IMR-90 (cell line): ENCODE measurements around the gene METTL25. TPM values are rescaled to one million over a fixed set of nuclear protein-coding genes. Genes with fewer than 3 reads are reported as not detected.
A peak's percentile ranks its signal among the peaks of the same experiment; 100 is the strongest.

Experiments
- ATAC-seq: fragments of 200-7000 bp; cut with Tn5 transposase; 2 replicates; pipeline ENCODE4 v1.9.1; 2020; ENCODE audit warnings: low read depth, mild to moderate bottlenecking, moderate library complexity
- BruUV-seq: library from RNA; stranded (reverse); fragments of 400-500 nt; replicated peaks from 2 replicates; lab custom pipeline; 2021; lab: Mats Ljungman, UMichigan
- CTCF ChIA-PET: fragments of 300-600 bp; formaldehyde crosslinking; extraction: SDS; loops from one replicate; lab custom pipeline; 2021; ENCODE audit warnings: antibody characterized with exemption; lab: Yijun Ruan, JAX
- POLR2A ChIA-PET: fragments of 300-600 bp; sonication (Branson Sonifier 250); formaldehyde crosslinking; loops from one replicate; lab custom pipeline; 2022; ENCODE audit warnings: antibody characterized with exemption; ENCODE audit not compliant: unreplicated experiment; lab: Charles Lee
- DNase-seq: peaks from one replicate; pipeline ENCODE4 v3.0.0; 2013
- H2AFZ ChIP-seq: replicated peaks from 2 replicates; pipeline ENCODE3; 2013; ENCODE audit warnings: low read length, mild to moderate bottlenecking; ENCODE audit not compliant: poor library complexity
- H2AK5ac ChIP-seq: 2 replicates; pipeline ENCODE4 v1.6.1; 2013; ENCODE audit warnings: low read depth, low read length, inconsistent platforms
- H2AK9ac ChIP-seq: replicated peaks from 2 replicates; pipeline ENCODE3; 2013; ENCODE audit warnings: mild to moderate bottlenecking, low read depth, low read length, moderate library complexity; ENCODE audit not compliant: poor library complexity
- H2BK120ac ChIP-seq: 2 replicates; pipeline ENCODE4 v1.6.1; 2013; ENCODE audit warnings: low read depth, low read length, inconsistent platforms
- H2BK15ac ChIP-seq: 3 replicates; pipeline ENCODE4 v1.6.1; 2013; ENCODE audit warnings: low read depth, low read length, inconsistent platforms
- H2BK20ac ChIP-seq: 2 replicates; pipeline ENCODE4 v1.6.1; 2013; ENCODE audit warnings: low read depth, mild to moderate bottlenecking, inconsistent platforms, low read length, moderate library complexity
- H2BK5ac ChIP-seq: 2 replicates; pipeline ENCODE4 v1.6.1; 2013; ENCODE audit warnings: mild to moderate bottlenecking, low read depth, low read length, inconsistent platforms; ENCODE audit not compliant: poor library complexity, severe bottlenecking
- H3K14ac ChIP-seq: replicated peaks from 2 replicates; pipeline ENCODE4 v1.6.1; 2013; ENCODE audit warnings: low read depth, low read length, inconsistent platforms
- H3K18ac ChIP-seq: 2 replicates; pipeline ENCODE4 v1.6.1; 2013; ENCODE audit warnings: low read depth, low read length, control low read depth
- H3K23ac ChIP-seq: 2 replicates; pipeline ENCODE4 v1.6.1; 2013; ENCODE audit warnings: low read depth, low read length, inconsistent platforms
- H3K27ac ChIP-seq: 2 replicates; pipeline ENCODE4 v1.5.1; 2013; ENCODE audit warnings: mild to moderate bottlenecking, control low read depth, low read length; ENCODE audit not compliant: insufficient read depth
- H3K27me3 ChIP-seq: 2 replicates; pipeline ENCODE4 v1.6.1; 2013; ENCODE audit warnings: low read length; ENCODE audit not compliant: control insufficient read depth, insufficient read depth
- H3K36me3 ChIP-seq: 2 replicates; pipeline ENCODE4 v1.6.1; 2013; ENCODE audit warnings: low read length, mixed read lengths; ENCODE audit not compliant: control insufficient read depth, insufficient read depth
- H3K4ac ChIP-seq: 2 replicates; pipeline ENCODE4 v1.6.1; 2013; ENCODE audit warnings: low read depth, low read length, inconsistent platforms
- H3K4me1 ChIP-seq: 2 replicates; pipeline ENCODE4 v1.6.1; 2013; ENCODE audit warnings: low read length, mixed read lengths; ENCODE audit not compliant: control insufficient read depth, insufficient read depth
- H3K4me2 ChIP-seq: 2 replicates; pipeline ENCODE4 v1.6.1; 2013; ENCODE audit warnings: low read depth, mild to moderate bottlenecking, control low read depth, low read length, moderate library complexity
- H3K4me3 ChIP-seq: 2 replicates; pipeline ENCODE4 v1.5.1; 2013; ENCODE audit warnings: low read depth, mild to moderate bottlenecking, control low read depth, low read length, moderate library complexity; ENCODE audit not compliant: insufficient read depth
- H3K56ac ChIP-seq: 2 replicates; pipeline ENCODE4 v1.6.1; 2013; ENCODE audit warnings: low read length, inconsistent platforms; ENCODE audit not compliant: insufficient read depth; ENCODE audit errors: extremely low read depth
- H3K79me1 ChIP-seq, 2 experiments: 2 replicates each; pipeline ENCODE4 v1.6.1; 2013; ENCODE audit warnings: low read length in 2 of 2, inconsistent platforms in 1 of 2, low read depth in 1 of 2
- H3K9ac ChIP-seq: 2 replicates; pipeline ENCODE4 v1.6.1; 2013; ENCODE audit warnings: low read depth, low read length, control low read depth
- H3K9me1 ChIP-seq: 2 replicates; pipeline ENCODE4 v1.6.1; 2013; ENCODE audit warnings: low read length, inconsistent platforms; ENCODE audit not compliant: insufficient read depth
- H3K9me3 ChIP-seq: 2 replicates; pipeline ENCODE4 v1.6.1; 2013; ENCODE audit warnings: low read length; ENCODE audit not compliant: control insufficient read depth, insufficient read depth
- H4K20me1 ChIP-seq: 2 replicates; pipeline ENCODE4 v1.6.1; 2013; ENCODE audit warnings: low read length, inconsistent platforms; ENCODE audit not compliant: insufficient read depth
- H4K5ac ChIP-seq: 2 replicates; pipeline ENCODE4 v1.6.1; 2013; ENCODE audit warnings: mild to moderate bottlenecking, low read depth, low read length, control low read depth
- H4K8ac ChIP-seq, 2 experiments: 2 replicates each; pipeline ENCODE4 v1.6.1; 2013; ENCODE audit warnings: low read depth in 2 of 2, low read length in 2 of 2, control low read depth in 1 of 2, inconsistent platforms in 1 of 2
- H4K91ac ChIP-seq: 2 replicates; pipeline ENCODE4 v1.6.1; 2013; ENCODE audit warnings: low read depth, low read length, inconsistent platforms; ENCODE audit not compliant: insufficient read depth
- CEBPB ChIP-seq: IDR thresholded peaks from 2 replicates; pipeline ENCODE4 v1.6.1; 2012; ENCODE audit warnings: low read depth, low read length, improper control_type of control experiment
- RFX5 ChIP-seq: IDR thresholded peaks from 2 replicates; pipeline ENCODE4 v1.8.0; 2012; ENCODE audit warnings: low read depth, mild to moderate bottlenecking, low read length, moderate library complexity
- WGBS, 2 experiments: methylation state at CpG; one replicate each; pipeline versions ENCODE4 v1.1.5 to v1.1.7; 2013; ENCODE audit warnings: missing lambda C conversion rate in 2 of 2; ENCODE audit not compliant: insufficient read length in 1 of 2; ENCODE audit errors: extremely low coverage in 2 of 2; 5-methylcytosine and 5-hydroxymethylcytosine counted together
- dilution Hi-C: fragments of 300-500 bp; cut with HindIII; formaldehyde crosslinking; loops from one replicate; pipeline ENCODE4 v1.14.3; 2018; ENCODE audit warnings: low sequenced_read_pairs; ENCODE audit not compliant: unreplicated experiment
- in situ Hi-C: fragments of 300-500 bp; cut with MboI; formaldehyde crosslinking; loops from 3 replicates; pipeline ENCODE4 v1.14.3; 2019; ENCODE audit warnings: low sequenced_read_pairs, inconsistent platforms, mixed read lengths
- intact Hi-C: fragments of 100-400 bp; cut with micrococcal nuclease; formaldehyde crosslinking; loops from 2 replicates; pipeline ENCODE4 v1.10.0; 2022
- polyA plus RNA-seq, 3 experiments: library from polyadenylated mRNA; depleted of rRNA; stranded (reverse); fragments of >200 nt; gene quantifications; 2 replicates each; pipeline ENCODE4 v1.2.3, GENCODE V29; 2012; ENCODE audit warnings: low replicate concordance in 1 of 3
- total RNA-seq: library from RNA; depleted of rRNA; stranded (reverse); fragments of >200 nt; gene quantifications from 2 replicates; pipeline ENCODE4 v1.2.3, GENCODE V29; 2012

Gene METTL25
- total and polyA plus RNA-seq, 2 of the 4 experiments (the other 2 are of a cell fraction): 2.6 to 3.0 TPM

DNA sequence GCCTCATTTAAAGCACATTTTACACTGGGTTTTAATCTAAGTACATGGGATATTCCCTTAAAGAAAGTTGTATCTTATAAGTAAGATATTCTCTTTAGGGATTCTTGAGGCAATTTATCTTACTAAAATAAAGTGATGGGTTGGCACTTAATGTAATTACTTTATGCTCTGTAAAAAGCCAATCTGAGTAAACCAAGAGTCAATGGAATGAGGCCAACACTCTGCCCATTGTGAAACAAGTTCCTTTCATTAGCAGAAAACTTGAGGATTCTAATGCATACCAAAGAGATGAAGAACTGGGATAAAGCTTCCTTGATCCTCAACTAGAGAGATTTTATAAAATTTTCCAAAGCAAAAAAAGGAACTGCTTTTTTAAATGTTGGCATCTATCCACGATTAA lies 121.2 kb downstream of the METTL25 start:
- no peak overlapping the region for H2BK20ac ChIP-seq
- H2BK5ac ChIP-seq: no peak overlapping the region
- no peak overlapping the region for H2AFZ ChIP-seq
- no peaks in the 10 kb centered on the region for H3K79me1 ChIP-seq
- H3K14ac ChIP-seq: no peak overlapping the region
- DNase-seq: peak; percentile 59
- no peaks in the 10 kb centered on the region for H3K9me3 ChIP-seq
- ChIA-PET POLR2A (no interaction called here), CTCF (no interaction called here)
- no peak overlapping the region for H3K56ac ChIP-seq
- no peak overlapping the region for H3K4ac ChIP-seq
- peak; percentile 50; the same call in 1 of the 2 replicates for TF ChIP-seq CEBPB
- no peak for TF ChIP-seq RFX5
- no peak overlapping the region for H2BK15ac ChIP-seq
- H3K4me1 ChIP-seq: no peaks in the 10 kb centered on the region
- no peak overlapping the region for H4K8ac ChIP-seq
- no CpG with 5 or more reads among the region's 1 CpG for WGBS, 2 experiments
- H3K27ac ChIP-seq: no peak overlapping the region
- H2BK120ac ChIP-seq: no peak overlapping the region
- dilution Hi-C loops (no loop called here), in situ Hi-C loops (no loop called here), intact Hi-C loops (no loop called here)
- no peak overlapping the region for H3K18ac ChIP-seq
- no peak overlapping the region for H2AK9ac ChIP-seq
- no peak overlapping the region for H4K91ac ChIP-seq
- H3K4me3 ChIP-seq: no peak overlapping the region
- H3K4me2 ChIP-seq: no peak overlapping the region
- H4K5ac ChIP-seq: no peak overlapping the region
- BruUV-seq: no TSS peak
- H3K27me3 ChIP-seq: no peaks in the 10 kb centered on the region
- H4K20me1 ChIP-seq: no peaks in the 10 kb centered on the region
- no peaks in the 10 kb centered on the region for H3K9me1 ChIP-seq
- no peak overlapping the region for H2AK5ac ChIP-seq
- peak; percentile 21; the same call in 1 of the 2 replicates for ATAC-seq
- H3K9ac ChIP-seq: no peak overlapping the region
- no peak overlapping the region for H3K23ac ChIP-seq
- no peaks in the 10 kb centered on the region for H3K36me3 ChIP-seq
